Dendritic cell treated with granulocyte-macrophage colony-stimulating factor and Interleukin-4, amounts not matched to agents 40 ng/mL and 50 ng/mL, for 4 days (primary cell): ENCODE results near the gene CDC42BPG.
"Not testable (repeated sequence)": the region's sequence is repeated elsewhere in the genome, so short reads cannot be mapped to it uniquely, and the experiment has no call there.

Source experiments
- H3K27ac Mint-ChIP-seq: one replicate; pipeline ENCODE4 v1.8.0; 2022; ENCODE audit warnings: mild to moderate bottlenecking, mixed read lengths
- H3K27me3 Mint-ChIP-seq: one replicate; pipeline ENCODE4 v1.8.0; 2022; ENCODE audit warnings: mild to moderate bottlenecking, mixed read lengths
- H3K36me3 Mint-ChIP-seq: one replicate; pipeline ENCODE4 v1.8.0; 2022; ENCODE audit warnings: low read depth, mixed read lengths
- H3K4me1 Mint-ChIP-seq: one replicate; pipeline ENCODE4 v1.8.0; 2022; ENCODE audit warnings: low read depth, mixed read lengths
- H3K4me3 Mint-ChIP-seq: one replicate; pipeline ENCODE4 v1.8.0; 2022; ENCODE audit warnings: mild to moderate bottlenecking, moderate library complexity, mixed read lengths
- H3K9me3 Mint-ChIP-seq: one replicate; pipeline ENCODE4 v1.8.0; 2022; ENCODE audit warnings: mixed read lengths
- intact Hi-C: fragments of 100-400 bp; cut with micrococcal nuclease; formaldehyde crosslinking; loops from one replicate; pipeline ENCODE4 v1.15.0; 2022

The CDC42BPG gene

GRCh38 chr11:64833509-64833908, 10.9 kb downstream of the CDC42BPG start:
- no peak overlapping the region for H3K27ac Mint-ChIP-seq
- H3K27me3 Mint-ChIP-seq = peaks cover 1% of the 10 kb centered on the region
- no peak overlapping the region for H3K4me3 Mint-ChIP-seq
- no peaks in the 10 kb centered on the region for H3K9me3 Mint-ChIP-seq
- intact Hi-C loops = no loop called here
- no peaks in the 10 kb centered on the region for H3K4me1 Mint-ChIP-seq
- no peaks in the 10 kb centered on the region for H3K36me3 Mint-ChIP-seq

- H3K4me1 Mint-ChIP-seq = no peaks in the 10 kb centered on the region
- intact Hi-C loops = no loop called here
- H3K4me3 Mint-ChIP-seq = no peak overlapping the region
- H3K36me3 Mint-ChIP-seq = no peaks in the 10 kb centered on the region
- peaks cover 1% of the 10 kb centered on the region for H3K27me3 Mint-ChIP-seq
- no peaks in the 10 kb centered on the region for H3K9me3 Mint-ChIP-seq
- no peak overlapping the region for H3K27ac Mint-ChIP-seq
These were observed 11.3 kb downstream of the CDC42BPG start for GRCh38 chr11:64833198-64833502.

- no peaks in the 10 kb centered on the region for H3K9me3 Mint-ChIP-seq
- H3K27ac Mint-ChIP-seq = no peak overlapping the region
- no peaks in the 10 kb centered on the region for H3K4me1 Mint-ChIP-seq
- no peaks in the 10 kb centered on the region for H3K36me3 Mint-ChIP-seq
- peaks cover 1% of the 10 kb centered on the region for H3K27me3 Mint-ChIP-seq
- H3K4me3 Mint-ChIP-seq = no peak overlapping the region
- intact Hi-C loops = no loop called here
These were observed 11.8 kb downstream of the CDC42BPG start for GRCh38 chr11:64832467-64833197.

- Mint-ChIP-seq H3K4me1 (no peaks in the 10 kb centered on the region), H3K27ac (no peak overlapping the region), H3K9me3 (no peaks in the 10 kb centered on the region), H3K4me3 (no peak overlapping the region), H3K36me3 (no peaks in the 10 kb centered on the region), H3K27me3 (peaks cover 1% of the 10 kb centered on the region)
- intact Hi-C loops = no loop called here
These were observed 13.0 kb downstream of the CDC42BPG start for GRCh38 chr11:64831411-64831891.

- no peaks in the 10 kb centered on the region for H3K27me3 Mint-ChIP-seq
- H3K4me3 Mint-ChIP-seq = no peak overlapping the region
- H3K36me3 Mint-ChIP-seq = no peaks in the 10 kb centered on the region
- no peaks in the 10 kb centered on the region for H3K4me1 Mint-ChIP-seq
- H3K27ac Mint-ChIP-seq = no peak overlapping the region
- no peaks in the 10 kb centered on the region for H3K9me3 Mint-ChIP-seq
- intact Hi-C loops = no loop called here
These were observed 14.8 kb downstream of the CDC42BPG start for GRCh38 chr11:64829536-64830251.

GRCh38 chr11:64827451-64827839, 17.0 kb downstream of the CDC42BPG start:
- Mint-ChIP-seq H3K9me3 (no peaks in the 10 kb centered on the region), H3K27ac (no peak overlapping the region), H3K36me3 (no peaks in the 10 kb centered on the region), H3K27me3 (peaks cover 3% of the 10 kb centered on the region), H3K4me1 (no peaks in the 10 kb centered on the region), H3K4me3 (no peak overlapping the region)
- intact Hi-C loops = no loop called here

- Mint-ChIP-seq H3K27me3 (peaks cover 3% of the 10 kb centered on the region), H3K9me3 (no peaks in the 10 kb centered on the region), H3K36me3 (no peaks in the 10 kb centered on the region), H3K4me1 (no peaks in the 10 kb centered on the region), H3K27ac (no peak overlapping the region), H3K4me3 (no peak overlapping the region)
- intact Hi-C loops = no loop called here
These were observed 17.6 kb downstream of the CDC42BPG start for GRCh38 chr11:64826578-64827450.

- no peaks in the 10 kb centered on the region for H3K4me1 Mint-ChIP-seq
- H3K9me3 Mint-ChIP-seq = no peaks in the 10 kb centered on the region
- no peak overlapping the region for H3K4me3 Mint-ChIP-seq
- no peaks in the 10 kb centered on the region for H3K36me3 Mint-ChIP-seq
- H3K27ac Mint-ChIP-seq = no peak overlapping the region
- intact Hi-C loops = no loop called here
- peaks cover 3% of the 10 kb centered on the region for H3K27me3 Mint-ChIP-seq
These were observed 18.4 kb downstream of the CDC42BPG start for GRCh38 chr11:64826062-64826461.

GRCh38 chr11:64823568-64824119, 20.8 kb downstream of the CDC42BPG start:
- Mint-ChIP-seq H3K4me3 (no peak overlapping the region), H3K4me1 (no peaks in the 10 kb centered on the region), H3K27ac (no peak overlapping the region), H3K9me3 (no peaks in the 10 kb centered on the region), H3K36me3 (no peaks in the 10 kb centered on the region), H3K27me3 (peaks cover 3% of the 10 kb centered on the region)
- intact Hi-C loops = no loop called here

GRCh38 chr11:64817476-64817875, 27.0 kb downstream of the CDC42BPG start:
- Mint-ChIP-seq H3K27ac (no peak overlapping the region), H3K27me3 (peaks cover 4% of the 10 kb centered on the region), H3K36me3 (no peaks in the 10 kb centered on the region), H3K9me3 (no peaks in the 10 kb centered on the region), H3K4me3 (no peak overlapping the region), H3K4me1 (no peaks in the 10 kb centered on the region)
- intact Hi-C loops = no loop called here

- H3K4me1 Mint-ChIP-seq, H3K36me3 Mint-ChIP-seq, intact Hi-C loops, H3K27me3 Mint-ChIP-seq, H3K27ac Mint-ChIP-seq, H3K9me3 Mint-ChIP-seq, H3K4me3 Mint-ChIP-seq: not testable (repeated sequence)
These were observed 29.0 kb downstream of the CDC42BPG start for GRCh38 chr11:64815433-64815832.

GRCh38 chr11:64814712-64815187, 29.7 kb downstream of the CDC42BPG start:
- Mint-ChIP-seq H3K27me3 (peaks cover 4% of the 10 kb centered on the region), H3K4me3 (no peak overlapping the region), H3K4me1 (peaks cover 12% of the 10 kb centered on the region), H3K9me3 (no peaks in the 10 kb centered on the region), H3K36me3 (peaks cover 8% of the 10 kb centered on the region), H3K27ac (no peak overlapping the region)
- intact Hi-C loops = no loop called here

GRCh38 chr11:64813826-64814225, 30.6 kb downstream of the CDC42BPG start:
- no peaks in the 10 kb centered on the region for H3K9me3 Mint-ChIP-seq
- no peak overlapping the region for H3K27ac Mint-ChIP-seq
- peaks cover 19% of the 10 kb centered on the region for H3K4me1 Mint-ChIP-seq
- H3K36me3 Mint-ChIP-seq = peaks cover 8% of the 10 kb centered on the region
- intact Hi-C loops = no loop called here
- no peak overlapping the region for H3K4me3 Mint-ChIP-seq
- H3K27me3 Mint-ChIP-seq = peaks cover 6% of the 10 kb centered on the region

- H3K4me3 Mint-ChIP-seq = peak overlapping the region; percentile 99
- H3K9me3 Mint-ChIP-seq = no peaks in the 10 kb centered on the region
- H3K27ac Mint-ChIP-seq = peak overlapping the region; percentile 83
- intact Hi-C loops = loop anchor here (2.0 kb wide), 1 partner anchor 30 kb away; no protein-coding TSS in a partner anchor
- peaks cover 32% of the 10 kb centered on the region for H3K4me1 Mint-ChIP-seq
- peaks cover 6% of the 10 kb centered on the region for H3K27me3 Mint-ChIP-seq
- H3K36me3 Mint-ChIP-seq = peaks cover 36% of the 10 kb centered on the region
These were observed 33.6 kb downstream of the CDC42BPG start for GRCh38 chr11:64810891-64811272.
